Measurements from ENCODE around the gene DLAT. TPM values are rescaled to one million over a fixed set of nuclear protein-coding genes. Genes with fewer than 3 reads are reported as not detected.

DLAT gene
- total RNA-seq, 1 donor from 2014 or later, result 34.2 TPM

DNA sequence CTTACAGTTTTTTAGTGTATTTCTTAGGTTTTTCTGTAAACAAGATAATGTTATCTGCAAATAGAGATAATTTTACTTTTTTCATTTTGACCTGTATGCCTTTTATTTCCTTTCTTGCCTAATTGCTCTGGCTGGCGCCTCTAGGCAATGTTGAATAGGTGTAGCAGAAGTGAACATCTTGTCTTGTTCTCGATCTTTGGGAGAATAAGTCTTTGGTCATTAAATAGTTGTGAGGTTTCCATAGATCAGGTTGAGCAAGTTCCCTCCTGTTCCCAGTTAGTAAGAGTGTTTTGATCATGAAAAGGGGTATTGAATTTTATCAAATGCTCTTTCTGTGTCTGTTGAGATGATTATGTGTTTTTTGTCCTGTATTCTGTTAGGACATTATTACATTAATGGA, 24.6 kb downstream of the DLAT start:
- H3K79me2 ChIP-seq (ENCODE audit: insufficient read depth, low read length), result peaks cover 3% of the 10 kb centered on the region
- Mint-ChIP-seq H3K4me1 (ENCODE audit: low read depth, unreplicated experiment) (peaks cover 3% of the 10 kb centered on the region), H3K36me3 (ENCODE audit: low read depth, unreplicated experiment) (peaks cover 28% of the 10 kb centered on the region)

GRCh38 chr11:112050721-112051120, 25.5 kb downstream of the DLAT start:
- no peaks in the 10 kb centered on the region for H3K9me3 ChIP-seq (ENCODE audit: insufficient read depth, low read depth, low read length)
- Mint-ChIP-seq H3K4me1 (ENCODE audit: low read depth, unreplicated experiment) (peaks cover 3% of the 10 kb centered on the region), H3K27me3 (ENCODE audit: low read depth, unreplicated experiment) (no peaks in the 10 kb centered on the region), H3K27ac (ENCODE audit: unreplicated experiment) (no peak overlapping the region), H3K36me3 (ENCODE audit: low read depth, unreplicated experiment) (peaks cover 27% of the 10 kb centered on the region), H3K4me3 (ENCODE audit: unreplicated experiment) (no peak overlapping the region), H3K9me3 (ENCODE audit: unreplicated experiment) (peaks cover 7% of the 10 kb centered on the region)
- H3K27me3 ChIP-seq (ENCODE audit: insufficient read depth, low read length), result no peaks in the 10 kb centered on the region
- FAIRE-seq (peak; percentile 49), DNase-seq (ENCODE audit: low read depth) (no peak)
- H3K79me2 ChIP-seq (ENCODE audit: insufficient read depth, low read length), result peaks cover 3% of the 10 kb centered on the region
- H4K20me1 ChIP-seq (ENCODE audit: insufficient read depth, low read length), result no peaks in the 10 kb centered on the region
- H3K27ac ChIP-seq (ENCODE audit: low read depth, low read length), result no peak overlapping the region
- peaks cover 25% of the 10 kb centered on the region for H3K36me3 ChIP-seq (ENCODE audit: insufficient read depth, low read length)
- no peak overlapping the region for H3K4me2 ChIP-seq (ENCODE audit: low read length)
- no peak overlapping the region for H2AFZ ChIP-seq (ENCODE audit: low read depth, low read length)
- no peak overlapping the region for H3K4me3 ChIP-seq (ENCODE audit: insufficient read depth, low read depth, low read length)
- H3K4me1 ChIP-seq (ENCODE audit: insufficient read depth, low read length), result peaks cover 3% of the 10 kb centered on the region
- TF ChIP-seq, protein P1, sequence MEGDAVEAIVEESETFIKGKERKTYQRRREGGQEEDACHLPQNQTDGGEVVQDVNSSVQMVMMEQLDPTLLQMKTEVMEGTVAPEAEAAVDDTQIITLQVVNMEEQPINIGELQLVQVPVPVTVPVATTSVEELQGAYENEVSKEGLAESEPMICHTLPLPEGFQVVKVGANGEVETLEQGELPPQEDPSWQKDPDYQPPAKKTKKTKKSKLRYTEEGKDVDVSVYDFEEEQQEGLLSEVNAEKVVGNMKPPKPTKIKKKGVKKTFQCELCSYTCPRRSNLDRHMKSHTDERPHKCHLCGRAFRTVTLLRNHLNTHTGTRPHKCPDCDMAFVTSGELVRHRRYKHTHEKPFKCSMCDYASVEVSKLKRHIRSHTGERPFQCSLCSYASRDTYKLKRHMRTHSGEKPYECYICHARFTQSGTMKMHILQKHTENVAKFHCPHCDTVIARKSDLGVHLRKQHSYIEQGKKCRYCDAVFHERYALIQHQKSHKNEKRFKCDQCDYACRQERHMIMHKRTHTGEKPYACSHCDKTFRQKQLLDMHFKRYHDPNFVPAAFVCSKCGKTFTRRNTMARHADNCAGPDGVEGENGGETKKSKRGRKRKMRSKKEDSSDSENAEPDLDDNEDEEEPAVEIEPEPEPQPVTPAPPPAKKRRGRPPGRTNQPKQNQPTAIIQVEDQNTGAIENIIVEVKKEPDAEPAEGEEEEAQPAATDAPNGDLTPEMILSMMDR (IDR thresholded peaks at IDR 0.05; ENCODE audit: insufficient read depth, low read depth, low read length), result no peak
- no peak for TF ChIP-seq EZH2 (IDR thresholded peaks at IDR 0.05; ENCODE audit: insufficient read depth, low read length)
- no peak overlapping the region for H3K9ac ChIP-seq (ENCODE audit: low read length)

More for the DNA sequence above, 24.6 kb downstream of the DLAT start:
- Histone ChIP-seq H3K4me1 (ENCODE audit: insufficient read depth, low read length) (peaks cover 3% of the 10 kb centered on the region), H2AFZ (ENCODE audit: low read depth, low read length) (no peak overlapping the region), H3K9me3 (ENCODE audit: insufficient read depth, low read depth, low read length) (no peaks in the 10 kb centered on the region), H3K4me3 (ENCODE audit: insufficient read depth, low read depth, low read length) (no peak overlapping the region), H4K20me1 (ENCODE audit: insufficient read depth, low read length) (no peaks in the 10 kb centered on the region), H3K9ac (ENCODE audit: low read length) (no peak overlapping the region), H3K4me2 (ENCODE audit: low read length) (no peak overlapping the region), H3K36me3 (ENCODE audit: insufficient read depth, low read length) (peaks cover 28% of the 10 kb centered on the region), H3K27ac (ENCODE audit: low read depth, low read length) (no peak overlapping the region), H3K27me3 (ENCODE audit: insufficient read depth, low read length) (no peaks in the 10 kb centered on the region)
- DNase-seq (ENCODE audit: low read depth), result no peak
- H3K27ac Mint-ChIP-seq (ENCODE audit: unreplicated experiment), result no peak overlapping the region
- FAIRE-seq, result no peak
- H3K4me3 Mint-ChIP-seq (ENCODE audit: unreplicated experiment), result no peak overlapping the region
- H3K27me3 Mint-ChIP-seq (ENCODE audit: low read depth, unreplicated experiment), result no peaks in the 10 kb centered on the region
- no peak for TF ChIP-seq EZH2 (IDR thresholded peaks at IDR 0.05; ENCODE audit: insufficient read depth, low read length)
- TF ChIP-seq, protein P1 (IDR thresholded peaks at IDR 0.05; ENCODE audit: insufficient read depth, low read depth, low read length), result no peak
- peaks cover 7% of the 10 kb centered on the region for H3K9me3 Mint-ChIP-seq (ENCODE audit: unreplicated experiment)

- Histone ChIP-seq H3K4me1 (ENCODE audit: insufficient read depth, low read length) (peaks cover 3% of the 10 kb centered on the region), H3K27me3 (ENCODE audit: insufficient read depth, low read length) (no peaks in the 10 kb centered on the region), H3K79me2 (ENCODE audit: insufficient read depth, low read length) (peaks cover 3% of the 10 kb centered on the region), H3K9ac (ENCODE audit: low read length) (no peak overlapping the region), H2AFZ (ENCODE audit: low read depth, low read length) (no peak overlapping the region), H4K20me1 (ENCODE audit: insufficient read depth, low read length) (no peaks in the 10 kb centered on the region), H3K4me2 (ENCODE audit: low read length) (no peak overlapping the region), H3K36me3 (ENCODE audit: insufficient read depth, low read length) (peaks cover 25% of the 10 kb centered on the region), H3K27ac (ENCODE audit: low read depth, low read length) (no peak overlapping the region), H3K4me3 (ENCODE audit: insufficient read depth, low read depth, low read length) (no peak overlapping the region), H3K9me3 (ENCODE audit: insufficient read depth, low read depth, low read length) (no peaks in the 10 kb centered on the region)
- Mint-ChIP-seq H3K27me3 (ENCODE audit: low read depth, unreplicated experiment) (no peaks in the 10 kb centered on the region), H3K27ac (ENCODE audit: unreplicated experiment) (no peak overlapping the region), H3K9me3 (ENCODE audit: unreplicated experiment) (peaks cover 7% of the 10 kb centered on the region), H3K4me3 (ENCODE audit: unreplicated experiment) (no peak overlapping the region), H3K4me1 (ENCODE audit: low read depth, unreplicated experiment) (peaks cover 3% of the 10 kb centered on the region), H3K36me3 (ENCODE audit: low read depth, unreplicated experiment) (peaks cover 20% of the 10 kb centered on the region)
- DNase-seq (ENCODE audit: low read depth) (no peak), FAIRE-seq (no peak)
- TF ChIP-seq EZH2 (IDR thresholded peaks at IDR 0.05; ENCODE audit: insufficient read depth, low read length), result no peak
- TF ChIP-seq, protein P1 (IDR thresholded peaks at IDR 0.05; ENCODE audit: insufficient read depth, low read depth, low read length), result no peak
Measured at GRCh38 chr11:112051768-112052167, 26.6 kb downstream of the DLAT start.

Measured in astrocyte (in vitro differentiated cells and primary cell).